Mesodermal cell (in vitro differentiated cells): ENCODE data around the gene SLC17A8.

Experiments used
- H3K27ac ChIP-seq: 2 replicates; pipeline ENCODE4 v1.7.0; 2013; ENCODE audit warnings: mild to moderate bottlenecking, low read depth, low read length, moderate library complexity; ENCODE audit not compliant: severe bottlenecking
- H3K36me3 ChIP-seq: 2 replicates; pipeline ENCODE4 v1.7.1; 2013; ENCODE audit warnings: mild to moderate bottlenecking, low read length, moderate library complexity; ENCODE audit not compliant: control insufficient read depth, insufficient read depth
- H3K4me1 ChIP-seq: one replicate; pipeline ENCODE4 v1.7.1; 2013; ENCODE audit warnings: mild to moderate bottlenecking, low read length; ENCODE audit not compliant: insufficient read depth, control insufficient read depth, poor library complexity, severe bottlenecking
- H3K4me3 ChIP-seq: 2 replicates; pipeline ENCODE4 v1.7.0; 2013; ENCODE audit warnings: low read length, control low read depth, mild to moderate bottlenecking; ENCODE audit not compliant: insufficient read depth, poor library complexity, severe bottlenecking; ENCODE audit errors: extremely low read depth
- H3K9me3 ChIP-seq: 2 replicates; pipeline ENCODE4 v1.7.1; 2013; ENCODE audit warnings: mild to moderate bottlenecking, low read length, moderate library complexity; ENCODE audit not compliant: control insufficient read depth
- WGBS, 2 experiments: methylation state at CpG; one replicate each; pipeline ENCODE4 v1.1.5; 2013; ENCODE audit warnings: missing lambda C conversion rate in 2 of 2; ENCODE audit not compliant: insufficient coverage in 2 of 2; 5-methylcytosine and 5-hydroxymethylcytosine counted together

SLC17A8 gene

GRCh38 chr12:100445081-100445481 is 88.2 kb downstream of the SLC17A8 start:
- WGBS, 2 experiments, result 92 to 93% methylated on average over 3 of the region's 4 CpGs
- no peak overlapping the region for H3K4me3 ChIP-seq
- no peaks in the 10 kb centered on the region for H3K4me1 ChIP-seq
- H3K27ac ChIP-seq, result no peak overlapping the region
- no peaks in the 10 kb centered on the region for H3K9me3 ChIP-seq
- H3K36me3 ChIP-seq, result no peaks in the 10 kb centered on the region

DNA sequence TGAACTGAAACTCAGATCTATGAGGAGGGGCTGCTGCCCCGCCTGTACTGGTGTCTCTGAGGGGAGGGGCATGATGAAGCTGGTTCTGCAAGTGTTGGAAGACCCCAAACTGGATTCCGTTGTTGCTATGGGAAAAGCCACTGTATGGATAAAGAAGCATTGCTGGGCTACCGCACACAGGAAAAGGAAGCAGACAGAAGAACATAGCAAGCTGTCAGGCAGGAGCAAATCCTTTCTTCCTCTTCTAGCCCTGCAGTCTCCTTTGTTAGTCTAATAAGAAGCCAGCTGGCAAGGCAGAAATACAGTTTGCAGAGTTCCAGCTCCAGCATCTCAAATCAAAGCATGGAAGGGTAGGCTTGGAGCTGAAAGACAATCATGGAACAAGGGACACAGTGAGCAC is 90.5 kb downstream of the SLC17A8 start:
- WGBS, 2 experiments, result 54 to 59% methylated on average over 3 of the region's 3 CpGs
- Histone ChIP-seq H3K4me3 (no peak overlapping the region), H3K4me1 (no peaks in the 10 kb centered on the region), H3K9me3 (no peaks in the 10 kb centered on the region), H3K36me3 (no peaks in the 10 kb centered on the region), H3K27ac (no peak overlapping the region)

GRCh38 chr12:100448656-100449055 is 91.8 kb downstream of the SLC17A8 start:
- Histone ChIP-seq H3K9me3 (no peaks in the 10 kb centered on the region), H3K27ac (no peak overlapping the region), H3K36me3 (no peaks in the 10 kb centered on the region), H3K4me1 (no peaks in the 10 kb centered on the region), H3K4me3 (no peak overlapping the region)
- 100% methylated on average over 1 of the region's 1 CpG; no CpG with 5 or more reads in 1 of the 2 experiments for WGBS, 2 experiments

DNA sequence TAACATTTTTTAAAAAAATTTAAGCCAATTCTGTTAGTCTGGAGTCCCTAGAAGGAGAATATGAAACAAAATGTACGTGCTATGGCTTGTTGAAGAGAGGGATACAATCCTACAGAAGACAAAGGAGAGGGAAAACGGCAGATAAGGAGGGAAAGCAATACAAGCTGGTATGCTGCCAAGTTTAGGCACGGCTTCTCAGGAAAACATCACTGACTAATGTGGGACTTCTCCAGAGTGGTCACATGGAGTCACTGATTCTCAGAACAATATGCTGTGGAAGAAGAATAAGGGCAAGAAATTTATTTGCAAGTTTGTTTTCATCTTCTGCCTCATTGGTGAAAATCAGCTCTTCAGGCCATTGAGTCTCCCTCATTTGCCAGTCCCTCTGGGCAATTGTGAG is 93.9 kb downstream of the SLC17A8 start:
- Histone ChIP-seq H3K4me3 (no peak overlapping the region), H3K36me3 (no peaks in the 10 kb centered on the region), H3K9me3 (no peaks in the 10 kb centered on the region), H3K4me1 (no peaks in the 10 kb centered on the region), H3K27ac (no peak overlapping the region)
- 90 to 91% methylated on average over 3 of the region's 3 CpGs for WGBS, 2 experiments

DNA sequence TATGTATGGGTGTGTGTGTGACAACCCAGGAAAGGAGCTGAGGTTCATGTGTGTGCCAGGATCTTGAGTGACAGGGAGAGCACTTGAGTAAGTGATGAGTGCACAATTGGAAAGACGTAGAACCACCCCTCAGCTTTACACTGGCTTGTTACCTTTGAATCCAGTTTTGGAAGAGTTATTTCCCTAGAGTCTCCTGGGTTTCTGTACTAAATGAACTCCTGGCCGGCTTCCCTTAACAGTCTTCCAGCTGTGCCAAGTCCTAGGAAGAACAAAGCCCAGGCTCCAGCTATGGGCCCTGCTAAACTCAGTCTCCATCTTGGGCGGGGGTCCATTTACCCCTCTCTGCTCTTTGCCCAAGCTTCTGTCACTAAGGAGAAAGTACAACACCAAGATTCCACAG is 97.1 kb downstream of the SLC17A8 start:
- H3K4me1 ChIP-seq, result no peaks in the 10 kb centered on the region
- H3K4me3 ChIP-seq, result no peak overlapping the region
- 75% methylated on average over 1 of the region's 3 CpGs; no CpG with 5 or more reads in 1 of the 2 experiments for WGBS, 2 experiments
- H3K27ac ChIP-seq, result no peak overlapping the region
- no peaks in the 10 kb centered on the region for H3K36me3 ChIP-seq
- H3K9me3 ChIP-seq, result no peaks in the 10 kb centered on the region

GRCh38 chr12:100455896-100456295 is 99.0 kb downstream of the SLC17A8 start:
- H3K4me3 ChIP-seq, result no peak overlapping the region
- no peaks in the 10 kb centered on the region for H3K9me3 ChIP-seq
- no peaks in the 10 kb centered on the region for H3K36me3 ChIP-seq
- 89% methylated on average over 1 of the region's 3 CpGs; no CpG with 5 or more reads in 1 of the 2 experiments for WGBS, 2 experiments
- no peak overlapping the region for H3K27ac ChIP-seq
- no peaks in the 10 kb centered on the region for H3K4me1 ChIP-seq

- Histone ChIP-seq H3K4me1 (no peaks in the 10 kb centered on the region), H3K27ac (no peak overlapping the region), H3K9me3 (no peaks in the 10 kb centered on the region), H3K36me3 (no peaks in the 10 kb centered on the region), H3K4me3 (no peak overlapping the region)
- 100% methylated on average over 2 of the region's 4 CpGs; no CpG with 5 or more reads in 1 of the 2 experiments for WGBS, 2 experiments
Observed at GRCh38 chr12:100458191-100458590, 101.3 kb downstream of the SLC17A8 start.

DNA sequence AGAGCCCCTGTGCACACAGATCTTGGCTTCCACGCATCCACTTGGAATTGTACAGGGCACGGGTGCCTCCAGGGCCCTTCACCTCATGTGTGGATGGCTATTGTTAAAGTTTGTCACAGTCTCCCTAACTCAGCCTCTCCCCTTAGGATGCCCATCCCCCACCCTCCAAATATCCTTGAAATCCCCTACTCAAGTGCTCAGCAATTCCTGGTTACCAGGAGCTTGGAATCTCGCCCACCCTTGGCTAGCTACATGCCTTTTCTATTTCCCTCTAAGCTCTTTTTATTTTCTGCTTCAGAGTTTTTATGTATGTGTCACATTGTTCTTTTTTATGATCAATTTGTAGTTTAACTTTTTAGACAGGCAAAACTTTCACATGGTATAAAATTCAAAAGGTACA is 103.8 kb downstream of the SLC17A8 start:
- H3K9me3 ChIP-seq, result no peaks in the 10 kb centered on the region
- 80% methylated on average over 2 of the region's 3 CpGs; no CpG with 5 or more reads in 1 of the 2 experiments for WGBS, 2 experiments
- H3K4me3 ChIP-seq, result no peak overlapping the region
- no peaks in the 10 kb centered on the region for H3K4me1 ChIP-seq
- H3K36me3 ChIP-seq, result no peaks in the 10 kb centered on the region
- no peak overlapping the region for H3K27ac ChIP-seq

- Histone ChIP-seq H3K36me3 (no peaks in the 10 kb centered on the region), H3K9me3 (no peaks in the 10 kb centered on the region), H3K27ac (no peak overlapping the region), H3K4me3 (no peak overlapping the region), H3K4me1 (no peaks in the 10 kb centered on the region)
- WGBS, 2 experiments, result 80% methylated on average over 1 of the region's 1 CpG; no CpG with 5 or more reads in 1 of the 2 experiments
Observed at GRCh38 chr12:100461330-100461973, 104.6 kb downstream of the SLC17A8 start.

DNA sequence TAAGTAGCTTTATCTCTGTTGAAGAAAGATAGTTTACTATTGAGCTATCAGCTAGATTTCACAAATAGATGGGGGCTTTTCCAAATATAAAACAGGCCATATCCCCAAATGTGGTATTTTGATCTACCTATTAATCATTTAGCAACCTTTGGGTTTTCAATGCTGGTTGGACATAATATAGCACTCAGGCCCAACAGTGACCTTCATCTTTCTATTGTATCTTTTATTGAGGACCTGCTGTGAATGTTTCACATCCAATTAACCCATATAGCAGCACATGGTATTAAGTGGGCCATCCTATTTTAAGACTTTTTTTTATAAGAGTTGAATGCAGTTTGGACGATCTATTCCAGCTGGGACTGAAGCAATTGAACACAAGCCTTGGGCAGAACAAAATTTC is 106.8 kb downstream of the SLC17A8 start:
- no peaks in the 10 kb centered on the region for H3K9me3 ChIP-seq
- H3K4me3 ChIP-seq, result no peak overlapping the region
- no peaks in the 10 kb centered on the region for H3K4me1 ChIP-seq
- H3K27ac ChIP-seq, result no peak overlapping the region
- WGBS, 2 experiments, result no CpG with 5 or more reads among the region's 1 CpG
- no peaks in the 10 kb centered on the region for H3K36me3 ChIP-seq

- H3K4me1 ChIP-seq, result no peaks in the 10 kb centered on the region
- H3K9me3 ChIP-seq, result no peaks in the 10 kb centered on the region
- WGBS, 2 experiments, result 100% methylated on average over 1 of the region's 1 CpG; no CpG with 5 or more reads in 1 of the 2 experiments
- H3K27ac ChIP-seq, result no peak overlapping the region
- no peak overlapping the region for H3K4me3 ChIP-seq
- H3K36me3 ChIP-seq, result no peaks in the 10 kb centered on the region
Observed at GRCh38 chr12:100464529-100464928, 107.7 kb downstream of the SLC17A8 start.
